AG04450 (cell line): ENCODE measurements around the gene CNOT8. TPM values are rescaled to one million over a fixed set of nuclear protein-coding genes. Genes with fewer than 3 reads are reported as not detected.
"Not testable (repeated sequence)": the region's sequence is repeated elsewhere in the genome, so short reads cannot be mapped to it uniquely, and the experiment has no call there.

Source experiments
- CTCF ChIA-PET: fragments of 300-600, 350-600 bp; formaldehyde crosslinking; extraction: SDS; loops from one replicate; lab custom pipeline; 2022; ENCODE audit warnings: antibody characterized with exemption, inconsistent platforms; lab: Charles Lee
- POLR2A ChIA-PET: fragments of 350-600 bp; formaldehyde crosslinking; extraction: SDS; loops from one replicate; lab custom pipeline; 2021; ENCODE audit warnings: antibody characterized with exemption, inconsistent platforms; lab: Yijun Ruan, JAX
- DNase-seq: peaks from one replicate; pipeline ENCODE4 v3.0.0-alpha.2; 2011; ENCODE audit warnings: low read depth, low spot score
- H3K27ac ChIP-seq: one replicate; pipeline ENCODE4 v1.5.1; 2012; ENCODE audit warnings: low read depth, low read length, control low read depth
- H3K27me3 ChIP-seq: one replicate; pipeline ENCODE4 v1.6.0; 2012; ENCODE audit warnings: low read length; ENCODE audit not compliant: control insufficient read depth, insufficient read depth
- H3K4me3 ChIP-seq: 2 replicates; pipeline ENCODE4 v1.5.1; 2011; ENCODE audit warnings: mild to moderate bottlenecking, low read depth, low read length, control low read depth
- H3K9me3 ChIP-seq: 2 replicates; pipeline ENCODE4 v1.5.1; 2012; ENCODE audit warnings: low read length; ENCODE audit not compliant: control insufficient read depth, insufficient read depth
- CTCF ChIP-seq: IDR thresholded peaks from 2 replicates; pipeline ENCODE4 v1.5.1; 2011; ENCODE audit warnings: low read depth, low read length, control low read depth, inconsistent platforms
- polyA plus RNA-seq: library from polyadenylated mRNA; depleted of rRNA; stranded (reverse); fragments of >200 nt; gene quantifications from 2 replicates; pipeline ENCODE4 v1.2.3, GENCODE V29; 2011

CNOT8 gene
- polyA plus RNA-seq, 1 experiment: 51.8 TPM

DNA sequence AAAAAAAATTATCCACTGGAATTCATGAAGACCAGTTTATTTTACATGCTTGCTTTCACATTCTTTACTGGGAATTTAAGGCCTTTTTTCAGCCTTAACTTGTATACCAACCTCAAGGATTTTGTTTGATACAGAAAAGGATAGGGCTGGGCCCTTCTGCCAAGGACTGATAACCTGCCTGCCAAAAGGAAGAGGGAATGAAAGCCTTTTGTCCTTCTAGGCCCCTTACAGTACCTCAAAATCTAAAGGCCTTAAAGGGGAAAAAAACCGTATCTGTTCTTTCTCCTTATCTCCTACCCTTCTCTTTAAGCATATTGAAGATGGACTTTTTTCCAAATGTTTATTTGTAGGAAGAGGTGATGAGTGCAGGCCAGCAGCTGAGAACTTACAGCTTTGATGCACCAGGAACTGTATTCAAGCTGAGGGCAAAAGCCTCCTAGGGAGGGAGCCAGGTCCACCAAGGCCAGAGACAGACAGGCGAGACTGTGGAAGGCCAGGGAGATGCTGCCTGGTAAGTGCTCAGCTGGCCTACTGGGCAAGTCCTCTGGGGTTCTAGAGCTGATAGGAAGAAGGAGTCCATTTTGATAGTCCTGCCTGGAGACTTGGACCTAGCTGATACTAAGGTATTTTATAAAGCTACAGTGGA is 39.8 kb upstream of the CNOT8 start:
- ChIA-PET CTCF (interaction anchor here (0.9 kb wide), 1 partner anchor 168 kb away, joined by 3 read pairs; no protein-coding TSS in a partner anchor), POLR2A (interaction anchor here (0.7 to 1.1 kb wide), 2 partner anchors 136 to 172 kb away, joined by 3 to 5 read pairs; no protein-coding TSS in a partner anchor)
- Histone ChIP-seq H3K27ac (no peak overlapping the region), H3K4me3 (no peak overlapping the region), H3K27me3 (no peaks in the 10 kb centered on the region), H3K9me3 (no peaks in the 10 kb centered on the region)
- TF ChIP-seq CTCF: no peak
- no peak for DNase-seq

GRCh38 chr5:154819546-154819945 is 38.9 kb upstream of the CNOT8 start:
- POLR2A ChIA-PET: interaction anchor here (0.6 to 1.1 kb wide), 2 partner anchors 137 to 167 kb away, joined by 4 to 5 read pairs; no protein-coding TSS in a partner anchor

DNA sequence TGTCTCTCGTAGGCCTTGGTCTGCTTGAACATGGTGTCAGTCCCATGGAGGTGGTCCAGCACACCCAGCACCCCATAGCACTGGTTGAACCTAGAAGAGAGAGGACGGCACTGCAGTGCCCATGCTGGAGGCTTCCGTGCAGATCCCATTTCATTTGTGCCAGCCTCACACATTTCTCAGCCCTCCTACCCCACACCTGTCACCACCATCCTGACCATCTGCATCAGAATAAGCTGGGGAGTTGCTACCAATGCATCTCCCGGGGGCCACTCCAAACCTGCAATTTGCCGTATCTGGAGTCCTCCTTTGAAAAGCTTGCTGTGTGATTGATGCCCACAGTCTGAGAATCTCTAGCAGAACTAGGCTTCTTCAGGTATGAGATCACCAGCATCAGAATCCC is 38.0 kb upstream of the CNOT8 start:
- Histone ChIP-seq H3K9me3 (no peaks in the 10 kb centered on the region), H3K27ac (no peak overlapping the region), H3K4me3 (no peak overlapping the region), H3K27me3 (no peaks in the 10 kb centered on the region)
- ChIA-PET POLR2A (interaction anchor here (0.6 kb wide), 1 partner anchor 168 kb away, joined by 4 read pairs; no protein-coding TSS in a partner anchor), CTCF (no interaction called here)
- no peak for DNase-seq
- TF ChIP-seq CTCF: no peak

More at GRCh38 chr5:154819546-154819945, 38.9 kb upstream of the CNOT8 start:
- Histone ChIP-seq H3K4me3 (no peak overlapping the region), H3K9me3 (no peaks in the 10 kb centered on the region), H3K27me3 (no peaks in the 10 kb centered on the region), H3K27ac (no peak overlapping the region)
- TF ChIP-seq CTCF: no peak
- DNase-seq: no peak
- CTCF ChIA-PET: interaction anchor here (0.5 to 0.9 kb wide), 2 partner anchors 10 to 169 kb away, joined by 3 to 5 read pairs; no protein-coding TSS in a partner anchor

DNA sequence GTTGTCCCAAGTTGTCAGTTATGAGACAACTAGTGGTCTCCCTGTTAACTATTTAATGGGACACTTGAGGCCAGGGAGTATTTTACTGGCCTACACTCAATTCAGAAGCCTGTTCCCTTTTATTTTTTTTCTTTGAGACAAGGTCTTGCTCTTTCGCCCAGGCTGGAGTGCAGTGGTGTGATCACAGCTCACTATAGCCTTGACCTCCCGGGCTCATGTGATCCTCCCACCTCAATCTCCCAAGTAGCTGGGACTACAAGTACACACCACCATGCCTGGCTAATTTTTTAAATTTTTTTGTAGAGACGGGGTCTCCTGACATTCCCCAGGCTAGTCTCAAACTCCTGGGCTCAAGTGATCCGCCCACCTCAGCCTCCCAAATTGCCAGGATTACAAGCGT is 35.5 kb upstream of the CNOT8 start:
- H3K27me3 ChIP-seq, H3K27ac ChIP-seq, H3K4me3 ChIP-seq, POLR2A ChIA-PET, DNase-seq, H3K9me3 ChIP-seq: not testable (repeated sequence)
- CTCF ChIA-PET: interaction anchor here (1.3 kb wide), 1 partner anchor 12 kb away, joined by 3 read pairs; no protein-coding TSS in a partner anchor

DNA sequence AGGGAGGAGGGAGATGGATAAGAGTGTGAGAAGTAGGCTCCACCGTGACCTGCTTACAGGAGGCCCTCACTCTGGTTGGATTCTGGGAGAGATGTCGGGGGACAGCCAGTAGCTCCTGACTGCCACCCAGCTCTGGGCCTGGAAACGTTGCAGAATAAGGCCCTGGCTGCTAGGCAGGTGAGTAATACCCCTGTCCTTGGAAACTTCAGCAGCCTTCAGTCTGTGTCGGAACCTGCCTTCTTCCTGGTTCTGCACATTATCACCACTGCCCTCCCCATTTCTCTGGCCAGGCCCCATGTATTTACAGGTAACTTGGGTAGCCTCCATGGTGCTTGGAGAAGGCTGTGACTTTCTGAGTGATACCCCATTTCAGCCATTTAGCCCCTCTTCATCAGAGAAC is 34.8 kb upstream of the CNOT8 start:
- no peak for TF ChIP-seq CTCF
- Histone ChIP-seq H3K27me3 (no peaks in the 10 kb centered on the region), H3K4me3 (no peak overlapping the region), H3K27ac (no peak overlapping the region), H3K9me3 (no peaks in the 10 kb centered on the region)
- ChIA-PET CTCF (no interaction called here), POLR2A (no interaction called here)
- DNase-seq: no peak
